ENCODE measurements around the gene TLR6. TPM values are rescaled to one million over a fixed set of nuclear protein-coding genes. Genes with fewer than 3 reads are reported as not detected.

Gene TLR6
- total and polyA plus RNA-seq, 4 donors = 0.26 to 2.1 (median 1.3) TPM

GRCh38 chr4:38795087-38795486 is 61.5 kb downstream of the TLR6 start (continued):
- TF ChIP-seq ZBTB33 (IDR thresholded peaks at IDR 0.05) (no peak), TAF1 (conservative IDR thresholded peaks at IDR 0.05) (no peak), JUND (IDR thresholded peaks at IDR 0.05) (no peak), FOXA2 (IDR thresholded peaks at IDR 0.05) (no peak), SP1 (IDR thresholded peaks at IDR 0.05) (no peak), GABPA (IDR thresholded peaks at IDR 0.05 in 1 of 2, conservative IDR thresholded peaks at IDR 0.05 in 1 of 2) (no peak)

- Histone ChIP-seq H3K4me3 (ENCODE audit: low read depth in 1 of 3, low read length in 3 of 3) (no peak overlapping the region), H3K9ac (ENCODE audit: low read depth in 1 of 2, low read length in 2 of 2) (no peak overlapping the region), H3K27ac (ENCODE audit: low read depth in 1 of 2, low read length in 2 of 2) (no peak overlapping the region), H3K9me3 (ENCODE audit: control insufficient read depth in 4 of 4, low read length in 3 of 4) (no peaks in the 10 kb centered on the region), H3K36me3 (ENCODE audit: control insufficient read depth in 4 of 4, insufficient read depth in 3 of 4, low read depth in 1 of 4, low read length in 3 of 4) (peaks cover 0 to 15% (median 7%) of the 10 kb centered on the region in 4 donors), H3K27me3 (ENCODE audit: control insufficient read depth in 4 of 4, insufficient read depth in 4 of 4, low read length in 3 of 4) (no peaks in the 10 kb centered on the region), H3K4me1 (ENCODE audit: control insufficient read depth in 4 of 4, insufficient read depth in 4 of 4, low read length in 3 of 4) (peaks cover under 1 to 10% (median 4%) of the 10 kb centered on the region in 4 donors)
- TF ChIP-seq YY1 (IDR thresholded peaks at IDR 0.05) = no peak
- no peak for TF ChIP-seq GABPA (IDR thresholded peaks at IDR 0.05 in 1 of 2, conservative IDR thresholded peaks at IDR 0.05 in 1 of 2)
- no peak for TF ChIP-seq RXRA (IDR thresholded peaks at IDR 0.05)
- no peak for TF ChIP-seq SP1 (IDR thresholded peaks at IDR 0.05)
- TF ChIP-seq RAD21 (IDR thresholded peaks at IDR 0.05) = no peak
- no peak for TF ChIP-seq CTCF (IDR thresholded peaks at IDR 0.05; ENCODE audit: low read depth, low read length, missing input control)
- WGBS = 61% methylated on average over 2 of the region's 2 CpGs
- DNase-seq (ENCODE audit: low spot score) = no peak
These were observed 62.6 kb downstream of the TLR6 start for GRCh38 chr4:38794051-38794450.

- Histone ChIP-seq H3K9me3 (ENCODE audit: control insufficient read depth in 4 of 4, low read length in 3 of 4) (no peaks in the 10 kb centered on the region), H3K27ac (ENCODE audit: low read depth in 1 of 2, low read length in 2 of 2) (peak overlapping the region in 1 of 2 donors; percentile 54), H3K4me3 (ENCODE audit: low read depth in 1 of 3, low read length in 3 of 3) (no peak overlapping the region)
These were observed 65.6 kb downstream of the TLR6 start for GRCh38 chr4:38791010-38791409.

More at GRCh38 chr4:38791010-38791409, 65.6 kb downstream of the TLR6 start:
- Histone ChIP-seq H3K4me1 (ENCODE audit: control insufficient read depth in 4 of 4, insufficient read depth in 4 of 4, low read length in 3 of 4) (peaks cover 4 to 24% (median 15%) of the 10 kb centered on the region in 4 donors), H3K27me3 (ENCODE audit: control insufficient read depth in 4 of 4, insufficient read depth in 4 of 4, low read length in 3 of 4) (no peaks in the 10 kb centered on the region), H3K36me3 (ENCODE audit: control insufficient read depth in 4 of 4, insufficient read depth in 3 of 4, low read depth in 1 of 4, low read length in 3 of 4) (no peaks in the 10 kb centered on the region), H3K9ac (ENCODE audit: low read depth in 1 of 2, low read length in 2 of 2) (no peak overlapping the region)
- no peak for DNase-seq (ENCODE audit: low spot score)
- TF ChIP-seq ZBTB33 (IDR thresholded peaks at IDR 0.05) (no peak), FOXA2 (IDR thresholded peaks at IDR 0.05) (no peak), RAD21 (IDR thresholded peaks at IDR 0.05) (no peak), NR2F2 (IDR thresholded peaks at IDR 0.05) (no peak), ATF3 (IDR thresholded peaks at IDR 0.05) (no peak), FOXA1 (IDR thresholded peaks at IDR 0.05) (no peak), HNF4G (IDR thresholded peaks at IDR 0.05) (no peak), REST (IDR thresholded peaks at IDR 0.05) (no peak), GABPA (IDR thresholded peaks at IDR 0.05 in 1 of 2, conservative IDR thresholded peaks at IDR 0.05 in 1 of 2) (no peak), RXRA (IDR thresholded peaks at IDR 0.05) (no peak), EGR1 (IDR thresholded peaks at IDR 0.05; ENCODE audit: low read depth in 2 of 2) (no peak), TAF1 (conservative IDR thresholded peaks at IDR 0.05) (no peak)
- 60% methylated on average over 2 of the region's 2 CpGs for WGBS
